ENCODE results near the gene P2RX3. TPM values are rescaled to one million over a fixed set of nuclear protein-coding genes. Genes with fewer than 3 reads are reported as not detected.

The P2RX3 gene
- total RNA-seq, 1 donor from 2014 or later: 0.23 TPM

- peaks cover 23% of the 10 kb centered on the region for H3K27me3 Mint-ChIP-seq (ENCODE audit: unreplicated experiment)
- TF ChIP-seq CTCF (IDR thresholded peaks at IDR 0.05; ENCODE audit: unreplicated experiment): no peak
- H3K36me3 Mint-ChIP-seq (ENCODE audit: low read depth, unreplicated experiment): peaks cover 44% of the 10 kb centered on the region
- peak; percentile 61 for DNase-seq (ENCODE audit: low spot score)
- H3K27ac Mint-ChIP-seq (ENCODE audit: unreplicated experiment): peak overlapping the region; percentile 90
- H3K4me1 Mint-ChIP-seq (ENCODE audit: unreplicated experiment): peaks cover 60% of the 10 kb centered on the region
- no peaks in the 10 kb centered on the region for H3K9me3 Mint-ChIP-seq (ENCODE audit: unreplicated experiment)
- H3K4me3 Mint-ChIP-seq (ENCODE audit: unreplicated experiment): peak overlapping the region; percentile 95
Observed at GRCh38 chr11:57322256-57323166, 15.6 kb upstream of the P2RX3 start.

GRCh38 chr11:57323167-57323854, 14.8 kb upstream of the P2RX3 start:
- DNase-seq (ENCODE audit: low spot score): no peak
- H3K27me3 Mint-ChIP-seq (ENCODE audit: unreplicated experiment): peaks cover 23% of the 10 kb centered on the region
- peak overlapping the region; percentile 95 for H3K4me3 Mint-ChIP-seq (ENCODE audit: unreplicated experiment)
- H3K36me3 Mint-ChIP-seq (ENCODE audit: low read depth, unreplicated experiment): peaks cover 45% of the 10 kb centered on the region
- no peak for TF ChIP-seq CTCF (IDR thresholded peaks at IDR 0.05; ENCODE audit: unreplicated experiment)
- no peaks in the 10 kb centered on the region for H3K9me3 Mint-ChIP-seq (ENCODE audit: unreplicated experiment)
- peak overlapping the region; percentile 90 for H3K27ac Mint-ChIP-seq (ENCODE audit: unreplicated experiment)
- peaks cover 62% of the 10 kb centered on the region for H3K4me1 Mint-ChIP-seq (ENCODE audit: unreplicated experiment)

GRCh38 chr11:57323855-57324153, 14.3 kb upstream of the P2RX3 start:
- peaks cover 49% of the 10 kb centered on the region for H3K36me3 Mint-ChIP-seq (ENCODE audit: low read depth, unreplicated experiment)
- peak overlapping the region; percentile 90 for H3K27ac Mint-ChIP-seq (ENCODE audit: unreplicated experiment)
- H3K4me3 Mint-ChIP-seq (ENCODE audit: unreplicated experiment): peak overlapping the region; percentile 95
- DNase-seq (ENCODE audit: low spot score): no peak
- H3K27me3 Mint-ChIP-seq (ENCODE audit: unreplicated experiment): peaks cover 25% of the 10 kb centered on the region
- peaks cover 62% of the 10 kb centered on the region for H3K4me1 Mint-ChIP-seq (ENCODE audit: unreplicated experiment)
- TF ChIP-seq CTCF (IDR thresholded peaks at IDR 0.05; ENCODE audit: unreplicated experiment): no peak
- no peaks in the 10 kb centered on the region for H3K9me3 Mint-ChIP-seq (ENCODE audit: unreplicated experiment)

- TF ChIP-seq CTCF (IDR thresholded peaks at IDR 0.05; ENCODE audit: unreplicated experiment): no peak
Observed at GRCh38 chr11:57324154-57324885, 13.8 kb upstream of the P2RX3 start.

More at GRCh38 chr11:57324154-57324885, 13.8 kb upstream of the P2RX3 start:
- peaks cover 59% of the 10 kb centered on the region for H3K4me1 Mint-ChIP-seq (ENCODE audit: unreplicated experiment)
- peak overlapping the region; percentile 95 for H3K4me3 Mint-ChIP-seq (ENCODE audit: unreplicated experiment)
- peaks cover 23% of the 10 kb centered on the region for H3K27me3 Mint-ChIP-seq (ENCODE audit: unreplicated experiment)
- peaks cover 51% of the 10 kb centered on the region for H3K36me3 Mint-ChIP-seq (ENCODE audit: low read depth, unreplicated experiment)
- H3K9me3 Mint-ChIP-seq (ENCODE audit: unreplicated experiment): no peaks in the 10 kb centered on the region
- peak; percentile 75 for DNase-seq (ENCODE audit: low spot score)
- peak overlapping the region; percentile 90 for H3K27ac Mint-ChIP-seq (ENCODE audit: unreplicated experiment)
